ENCODE measurements around the gene TFEC. TPM values are rescaled to one million over a fixed set of nuclear protein-coding genes. Genes with fewer than 3 reads are reported as not detected.
"Not testable (repeated sequence)": the region's sequence is repeated elsewhere in the genome, so short reads cannot be mapped to it uniquely, and the experiment has no call there.

Gene TFEC
- total and polyA plus RNA-seq, 7 experiments from 2014 or later = 0.97 to 15.4 (median 1.7) TPM; not detected in 3

GRCh38 chr7:115937960-115938359 lies 92.6 kb downstream of the TFEC start:
- ChIA-PET CTCF (no interaction called here), POLR2A (no interaction called here)
- Mint-ChIP-seq H3K4me3 (no peak overlapping the region), H3K4me1 (no peaks in the 10 kb centered on the region), H3K9me3 (no peaks in the 10 kb centered on the region), H3K27me3 (peaks cover 0 to 3% (median 0%) of the 10 kb centered on the region in 5 donors), H3K36me3 (no peaks in the 10 kb centered on the region), H3K27ac (no peak overlapping the region)
- no peaks in the 10 kb centered on the region for H3K4me1 ChIP-seq (ENCODE audit: control insufficient read depth in 2 of 2, insufficient read depth in 2 of 2, low read length in 2 of 2)
- no peak overlapping the region for H3K4me3 ChIP-seq (ENCODE audit: low read length)
- no peaks in the 10 kb centered on the region for H3K36me3 ChIP-seq (ENCODE audit: control insufficient read depth in 2 of 3, insufficient read depth in 3 of 3, low read length in 3 of 3)
- intact Hi-C loops (cut with micrococcal nuclease) = no loop called here
- no peaks in the 10 kb centered on the region for H3K27me3 ChIP-seq (ENCODE audit: control insufficient read depth in 2 of 2, insufficient read depth in 2 of 2, low read length in 2 of 2)
- no peaks in the 10 kb centered on the region for H3K9me3 ChIP-seq (ENCODE audit: control insufficient read depth in 2 of 3, low read length in 3 of 3)
- H3K27ac ChIP-seq (ENCODE audit: low read depth, low read length) = no peak overlapping the region
- no peak for ATAC-seq
- DNase-seq = no peak

- DNase-seq = no peak
- no peaks in the 10 kb centered on the region for H3K27me3 Mint-ChIP-seq
- no peaks in the 10 kb centered on the region for H3K4me1 Mint-ChIP-seq
- H3K27ac ChIP-seq (ENCODE audit: low read depth, low read length) = no peak overlapping the region
- no peaks in the 10 kb centered on the region for H3K36me3 ChIP-seq (ENCODE audit: control insufficient read depth in 2 of 3, insufficient read depth in 3 of 3, low read length in 3 of 3)
- intact Hi-C loops (cut with micrococcal nuclease) = no loop called here
- peaks cover 0 to 6% (median 0%) of the 10 kb centered on the region in 11 donors for H3K9me3 Mint-ChIP-seq
- H3K4me1 ChIP-seq (ENCODE audit: control insufficient read depth in 2 of 2, insufficient read depth in 2 of 2, low read length in 2 of 2) = no peaks in the 10 kb centered on the region
- POLR2A ChIA-PET = no interaction called here
- ATAC-seq = no peak
- no peak overlapping the region for H3K27ac Mint-ChIP-seq
- no peak overlapping the region for H3K4me3 ChIP-seq (ENCODE audit: low read length)
- no peak overlapping the region for H3K4me3 Mint-ChIP-seq
- H3K27me3 ChIP-seq (ENCODE audit: control insufficient read depth in 2 of 2, insufficient read depth in 2 of 2, low read length in 2 of 2) = no peaks in the 10 kb centered on the region
- H3K9me3 ChIP-seq (ENCODE audit: control insufficient read depth in 2 of 3, low read length in 3 of 3) = no peaks in the 10 kb centered on the region
- CTCF ChIA-PET = no interaction called here
- no peaks in the 10 kb centered on the region for H3K36me3 Mint-ChIP-seq
Measured at GRCh38 chr7:115933471-115933870, 97.1 kb downstream of the TFEC start.

- H3K27ac ChIP-seq (ENCODE audit: low read depth, low read length) = no peak overlapping the region
- Mint-ChIP-seq H3K4me1 (no peaks in the 10 kb centered on the region), H3K4me3 (no peak overlapping the region), H3K36me3 (no peaks in the 10 kb centered on the region), H3K9me3 (peaks cover 0 to 6% (median 0%) of the 10 kb centered on the region in 11 donors), H3K27ac (no peak overlapping the region), H3K27me3 (no peaks in the 10 kb centered on the region)
- CTCF ChIA-PET = no interaction called here
- no peak overlapping the region for H3K4me3 ChIP-seq (ENCODE audit: low read length)
- intact Hi-C loops (cut with micrococcal nuclease) = no loop called here
- DNase-seq (no peak), ATAC-seq (no peak)
- H3K9me3 ChIP-seq (ENCODE audit: control insufficient read depth in 2 of 3, low read length in 3 of 3) = no peaks in the 10 kb centered on the region
- POLR2A ChIA-PET = no interaction called here
- no peaks in the 10 kb centered on the region for H3K27me3 ChIP-seq (ENCODE audit: control insufficient read depth in 2 of 2, insufficient read depth in 2 of 2, low read length in 2 of 2)
- no peaks in the 10 kb centered on the region for H3K36me3 ChIP-seq (ENCODE audit: control insufficient read depth in 2 of 3, insufficient read depth in 3 of 3, low read length in 3 of 3)
- H3K4me1 ChIP-seq (ENCODE audit: control insufficient read depth in 2 of 2, insufficient read depth in 2 of 2, low read length in 2 of 2) = no peaks in the 10 kb centered on the region
Measured at GRCh38 chr7:115932880-115933279, 97.7 kb downstream of the TFEC start.

GRCh38 chr7:115930184-115930583 lies 100.4 kb downstream of the TFEC start:
- H3K36me3 Mint-ChIP-seq; H3K36me3 ChIP-seq (ENCODE audit: control insufficient read depth in 2 of 3, insufficient read depth in 3 of 3, low read length in 3 of 3); DNase-seq; H3K27me3 Mint-ChIP-seq; H3K27ac ChIP-seq (ENCODE audit: low read depth, low read length); H3K4me3 ChIP-seq (ENCODE audit: low read length); CTCF ChIA-PET; POLR2A ChIA-PET; H3K4me1 Mint-ChIP-seq; H3K4me1 ChIP-seq (ENCODE audit: control insufficient read depth in 2 of 2, insufficient read depth in 2 of 2, low read length in 2 of 2); ATAC-seq; H3K9me3 Mint-ChIP-seq; H3K4me3 Mint-ChIP-seq; H3K27ac Mint-ChIP-seq; H3K9me3 ChIP-seq (ENCODE audit: control insufficient read depth in 2 of 3, low read length in 3 of 3); H3K27me3 ChIP-seq (ENCODE audit: control insufficient read depth in 2 of 2, insufficient read depth in 2 of 2, low read length in 2 of 2); intact Hi-C loops (cut with micrococcal nuclease): not testable (repeated sequence)

GRCh38 chr7:115929736-115930135 lies 100.8 kb downstream of the TFEC start:
- H3K36me3 ChIP-seq (ENCODE audit: control insufficient read depth in 2 of 3, insufficient read depth in 3 of 3, low read length in 3 of 3); DNase-seq; H3K27ac Mint-ChIP-seq; H3K4me3 ChIP-seq (ENCODE audit: low read length); H3K9me3 Mint-ChIP-seq; H3K27ac ChIP-seq (ENCODE audit: low read depth, low read length); POLR2A ChIA-PET; H3K4me3 Mint-ChIP-seq; CTCF ChIA-PET; H3K36me3 Mint-ChIP-seq; H3K4me1 Mint-ChIP-seq; intact Hi-C loops (cut with micrococcal nuclease); H3K4me1 ChIP-seq (ENCODE audit: control insufficient read depth in 2 of 2, insufficient read depth in 2 of 2, low read length in 2 of 2); H3K27me3 ChIP-seq (ENCODE audit: control insufficient read depth in 2 of 2, insufficient read depth in 2 of 2, low read length in 2 of 2); H3K27me3 Mint-ChIP-seq; H3K9me3 ChIP-seq (ENCODE audit: control insufficient read depth in 2 of 3, low read length in 3 of 3); ATAC-seq: not testable (repeated sequence)

GRCh38 chr7:115924411-115924810 lies 106.2 kb downstream of the TFEC start:
- Mint-ChIP-seq H3K36me3 (no peaks in the 10 kb centered on the region), H3K27ac (no peak overlapping the region), H3K4me1 (no peaks in the 10 kb centered on the region), H3K9me3 (peaks cover 0 to 4% (median 0%) of the 10 kb centered on the region in 11 donors), H3K27me3 (peaks cover 0 to 3% (median 0%) of the 10 kb centered on the region in 5 donors), H3K4me3 (no peak overlapping the region)
- ChIA-PET CTCF (no interaction called here), POLR2A (no interaction called here)
- no peak for ATAC-seq
- peaks cover 0 to 5% of the 10 kb centered on the region in 2 donors for H3K27me3 ChIP-seq (ENCODE audit: control insufficient read depth in 2 of 2, insufficient read depth in 2 of 2, low read length in 2 of 2)
- no peak overlapping the region for H3K27ac ChIP-seq (ENCODE audit: low read depth, low read length)
- H3K4me1 ChIP-seq (ENCODE audit: control insufficient read depth in 2 of 2, insufficient read depth in 2 of 2, low read length in 2 of 2) = no peaks in the 10 kb centered on the region
- H3K9me3 ChIP-seq (ENCODE audit: control insufficient read depth in 2 of 3, low read length in 3 of 3) = no peaks in the 10 kb centered on the region
- no peak for DNase-seq
- no peaks in the 10 kb centered on the region for H3K36me3 ChIP-seq (ENCODE audit: control insufficient read depth in 2 of 3, insufficient read depth in 3 of 3, low read length in 3 of 3)
- H3K4me3 ChIP-seq (ENCODE audit: low read length) = no peak overlapping the region
- intact Hi-C loops (cut with micrococcal nuclease) = no loop called here

- no peaks in the 10 kb centered on the region for H3K36me3 ChIP-seq (ENCODE audit: control insufficient read depth in 2 of 3, insufficient read depth in 3 of 3, low read length in 3 of 3)
- H3K27me3 ChIP-seq (ENCODE audit: control insufficient read depth in 2 of 2, insufficient read depth in 2 of 2, low read length in 2 of 2) = no peaks in the 10 kb centered on the region
- CTCF ChIA-PET = no interaction called here
- Mint-ChIP-seq H3K4me1 (no peaks in the 10 kb centered on the region), H3K27ac (no peak overlapping the region), H3K9me3 (no peaks in the 10 kb centered on the region), H3K4me3 (no peak overlapping the region), H3K36me3 (no peaks in the 10 kb centered on the region), H3K27me3 (peaks cover 0 to 3% (median 0%) of the 10 kb centered on the region in 5 donors)
- H3K4me1 ChIP-seq (ENCODE audit: control insufficient read depth in 2 of 2, insufficient read depth in 2 of 2, low read length in 2 of 2) = no peaks in the 10 kb centered on the region
- no peaks in the 10 kb centered on the region for H3K9me3 ChIP-seq (ENCODE audit: control insufficient read depth in 2 of 3, low read length in 3 of 3)
- POLR2A ChIA-PET = no interaction called here
- no peak for ATAC-seq
- H3K4me3 ChIP-seq (ENCODE audit: low read length) = no peak overlapping the region
- DNase-seq = no peak
- H3K27ac ChIP-seq (ENCODE audit: low read depth, low read length) = no peak overlapping the region
- intact Hi-C loops (cut with micrococcal nuclease) = no loop called here
Measured at GRCh38 chr7:115920367-115920766, 110.2 kb downstream of the TFEC start.

All from naive thymus-derived CD4-positive, alpha-beta T cell (primary cell).